HepG2 (cell line): ENCODE data around the gene RFTN1. TPM values are rescaled to one million over a fixed set of nuclear protein-coding genes. Genes with fewer than 3 reads are reported as not detected.

ENCODE experiments used
- ATAC-seq: fragments of 200-7000 bp; cut with Tn5 transposase; 3 replicates; pipeline ENCODE4 v1.9.1; 2020; ENCODE audit warnings: mild to moderate bottlenecking, moderate library complexity
- Bru-seq: library from RNA; stranded (reverse); fragments of 400-500 nt; gene quantifications from one replicate; lab custom pipeline; 2021; lab: Mats Ljungman, UMichigan
- BruChase-seq, 2 experiments: library from RNA; stranded (reverse); fragments of 400-500 nt; gene quantifications; one replicate each; lab custom pipeline; 2021; lab: Mats Ljungman, UMichigan
- BruUV-seq: library from RNA; stranded (reverse); fragments of 400-500 nt; replicated peaks from 2 replicates; lab custom pipeline; 2021; lab: Mats Ljungman, UMichigan
- CTCF ChIA-PET: fragments of 300-600 bp; formaldehyde crosslinking; extraction: SDS; loops from one replicate; lab custom pipeline; 2021; ENCODE audit warnings: low total read pairs, inconsistent platforms, low intra/inter-chr PET ratio; lab: Yijun Ruan, JAX
- POLR2A ChIA-PET: fragments of 350-600 bp; sonication (Branson Sonifier 250); formaldehyde crosslinking; loops from one replicate; lab custom pipeline; 2020; ENCODE audit warnings: antibody characterized with exemption, inconsistent platforms; lab: Yijun Ruan, JAX
- DNase-seq: peaks from one replicate; pipeline ENCODE4 v3.0.0-alpha.2; 2015; ENCODE audit warnings: low spot score
- FAIRE-seq: peaks from 3 replicates; lab custom pipeline; 2011; peaks lifted over from hg19 to GRCh38; lab: Jason Lieb, UNC
- H2AFZ ChIP-seq: one replicate; pipeline ENCODE4 v1.6.1; 2011; ENCODE audit warnings: low read length, inconsistent platforms
- H3K27ac ChIP-seq: fragments of 300-600 bp; 3 replicates; pipeline ENCODE4 v1.8.0; 2011; ENCODE audit warnings: mixed run types, mild to moderate bottlenecking, mixed read lengths, low read length, inconsistent platforms; ENCODE audit not compliant: insufficient read depth; ENCODE audit errors: extremely low read length
- H3K27me3 ChIP-seq, 2 experiments: fragments of 200-600 bp in 1 of 2; 2 replicates in 1 of 2; 3 replicates in 1 of 2; pipeline versions ENCODE4 v1.6.0 to v1.8.0; 2011; ENCODE audit warnings: low read length in 2 of 2, mild to moderate bottlenecking in 2 of 2, moderate library complexity in 2 of 2, inconsistent platforms in 1 of 2; ENCODE audit not compliant: insufficient read depth in 2 of 2, control insufficient read depth in 1 of 2
- H3K36me3 ChIP-seq, 2 experiments: fragments of 200-600 bp in 1 of 2; replicated peaks in 1 of 2; 2 replicates in 1 of 2; 3 replicates in 1 of 2; pipeline versions ENCODE4 v1.5.1 to v1.8.0; 2011; ENCODE audit warnings: low read length in 2 of 2, inconsistent platforms in 1 of 2; ENCODE audit not compliant: insufficient read depth in 2 of 2, control insufficient read depth in 1 of 2
- H3K4me1 ChIP-seq: 2 replicates; pipeline ENCODE4 v1.5.1; 2012; ENCODE audit warnings: low read length, inconsistent platforms; ENCODE audit not compliant: insufficient read depth
- H3K4me2 ChIP-seq: 2 replicates; pipeline ENCODE4 v1.6.0; 2011; ENCODE audit warnings: low read depth, low read length, inconsistent platforms
- H3K4me3 ChIP-seq, 3 experiments: fragments of 200-600 bp in 1 of 3; sonication (generic), shearing (Covaris generic) in 1 of 3; replicated peaks in 1 of 3; 2 replicates each; pipeline ENCODE4 v1.5.1; 2011 to 2016; ENCODE audit warnings: low read length in 3 of 3, inconsistent platforms in 2 of 3, low read depth in 2 of 3, mild to moderate bottlenecking in 2 of 3, control low read depth in 1 of 3, mixed read lengths in 1 of 3; ENCODE audit not compliant: insufficient read depth in 1 of 3
- H3K79me2 ChIP-seq: one replicate; pipeline ENCODE4 v1.6.1; 2011; ENCODE audit warnings: low read length, inconsistent platforms; ENCODE audit not compliant: insufficient read depth
- H3K9ac ChIP-seq: 2 replicates; pipeline ENCODE4 v1.6.0; 2011; ENCODE audit warnings: mild to moderate bottlenecking, low read depth, low read length, inconsistent platforms; ENCODE audit not compliant: insufficient read depth
- H3K9me3 ChIP-seq: 2 replicates; pipeline ENCODE4 v1.5.1; 2012; ENCODE audit warnings: mild to moderate bottlenecking, low read length
- H4K20me1 ChIP-seq: 2 replicates; pipeline ENCODE4 v1.6.0; 2011; ENCODE audit warnings: inconsistent platforms, mild to moderate bottlenecking, low read length, moderate library complexity; ENCODE audit not compliant: insufficient read depth
- EZH2 ChIP-seq: conservative IDR thresholded peaks from 2 replicates; pipeline ENCODE4 v1.6.1; 2012; ENCODE audit warnings: mild to moderate bottlenecking, low read depth, low read length, moderate library complexity
- MTF2 ChIP-seq: sonication (generic); formaldehyde crosslinking; IDR thresholded peaks from 2 replicates; pipeline ENCODE4 v1.5.0; 2020; ENCODE audit warnings: missing genetic modification reagents, borderline replicate concordance
- PHF20 ChIP-seq: sonication (generic); formaldehyde crosslinking; IDR thresholded peaks from 2 replicates; pipeline ENCODE4 v1.5.0; 2020; ENCODE audit warnings: mild to moderate bottlenecking, missing genetic modification reagents
- TFDP1 ChIP-seq: IDR thresholded peaks from 2 replicates; pipeline ENCODE4 v1.6.1; 2016; ENCODE audit warnings: missing compliant biosample characterization, missing genetic modification reagents, borderline replicate concordance
- ZBTB14 ChIP-seq: sonication (generic); formaldehyde crosslinking; IDR thresholded peaks from 2 replicates; pipeline ENCODE4 v1.4.0; 2020; ENCODE audit warnings: missing genetic modification reagents
- ZNF777 ChIP-seq: sonication (generic); formaldehyde crosslinking; IDR thresholded peaks from 2 replicates; pipeline ENCODE4 v1.4.0; 2020; ENCODE audit warnings: missing genetic modification reagents
- WGBS: methylation state at CpG from one replicate; pipeline ENCODE4 v1.1.6; 2017; ENCODE audit warnings: low lambda C conversion rate; 5-methylcytosine and 5-hydroxymethylcytosine counted together
- in situ Hi-C: cut with HindIII; loops from 2 replicates; pipeline ENCODE4 v1.10.0; 2017; ENCODE audit warnings: low pct_unique_long_range_greater_than_20kb; ENCODE audit not compliant: extremely low pct_ligation_motif_present
- intact Hi-C: fragments of 100-400 bp; cut with micrococcal nuclease; formaldehyde crosslinking; loops from one replicate; pipeline ENCODE4 v1.10.0; 2022; ENCODE audit not compliant: unreplicated experiment
- long read RNA-seq, 2 experiments: library from RNA in 1 of 2; library from polyadenylated mRNA in 1 of 2; stranded (forward) in 1 of 2; unstranded in 1 of 2; transcript quantifications; one replicate each; pipeline ENCODE4 v2.0.0, GENCODE V29; 2019 to 2022
- polyA minus RNA-seq, 3 experiments: library from RNA; depleted of rRNA, polyadenylated mRNA; stranded (reverse); fragments of >200 nt; gene quantifications; 2 replicates each; pipeline ENCODE4 v1.2.3, GENCODE V29; 2011; ENCODE audit warnings: low replicate concordance in 1 of 3
- polyA plus RNA-seq, 8 experiments: library from polyadenylated mRNA; depleted of rRNA in 3 of 8; stranded (reverse) in 7 of 8; unstranded in 1 of 8; fragments of >200 nt; fragmentation: Illumina TruSeq in 4 of 8; extraction: Trizol in 4 of 8; gene quantifications; 2 replicates each; pipeline versions ENCODE4 v1.2.1 to v1.2.3, GENCODE V29; 2011 to 2016; ENCODE audit warnings: low read depth in 4 of 8, missing spikeins in 1 of 8, mixed read lengths in 1 of 8; ENCODE audit not compliant: insufficient read depth in 1 of 8
- total RNA-seq, 5 experiments: library from RNA; depleted of rRNA; stranded (reverse); fragments of >200 nt; fragmentation: Illumina TruSeq; extraction: Trizol; gene quantifications; 2 replicates each; pipeline ENCODE4 v1.2.3, GENCODE V29; 2016; ENCODE audit warnings: low read depth in 1 of 5

The RFTN1 gene
- total RNA-seq (2016; rRNA removed; fragmentation: Illumina TruSeq; extraction: Trizol): not detected in 2 replicates
- total RNA-seq (2016; cell fraction: cytosol; rRNA removed; fragmentation: Illumina TruSeq; extraction: Trizol; ENCODE audit: low read depth): 0.40 TPM in 1 of 2 replicates, not detected in the other
- not detected in 2 replicates for total RNA-seq (2016; cell fraction: insoluble cytoplasmic fraction; rRNA removed; fragmentation: Illumina TruSeq; extraction: Trizol)
- not detected in 2 replicates for total RNA-seq (2016; cell fraction: membrane; rRNA removed; fragmentation: Illumina TruSeq; extraction: Trizol)
- total RNA-seq (2016; cell fraction: nucleus; rRNA removed; fragmentation: Illumina TruSeq; extraction: Trizol): not detected in 2 replicates
- 0.24 TPM in 1 of 2 replicates, not detected in the other for polyA plus RNA-seq (2011; rRNA removed)
- polyA plus RNA-seq (2011; cell fraction: cytosol; rRNA removed): 0.08 and 0.22 TPM in 2 replicates
- 0.23 and 0.29 TPM in 2 replicates for polyA plus RNA-seq (2011; cell fraction: nucleus; rRNA removed)
- polyA plus RNA-seq (2012): 0.30 and 0.35 TPM in 2 replicates
- not detected in 2 replicates for polyA plus RNA-seq (2016; cell fraction: cytosol; fragmentation: Illumina TruSeq; extraction: Trizol; ENCODE audit: low read depth)
- not detected in 2 replicates for polyA plus RNA-seq (2016; cell fraction: insoluble cytoplasmic fraction; fragmentation: Illumina TruSeq; extraction: Trizol; ENCODE audit: low read depth)
- not detected in 2 replicates for polyA plus RNA-seq (2016; cell fraction: membrane; fragmentation: Illumina TruSeq; extraction: Trizol; ENCODE audit: low read depth)
- polyA plus RNA-seq (2016; cell fraction: nucleus; fragmentation: Illumina TruSeq; extraction: Trizol; ENCODE audit: insufficient read depth, low read depth): not detected in 2 replicates
- 0.12 TPM in 1 of 2 replicates, not detected in the other for polyA minus RNA-seq (2011; rRNA and poly(A)+ RNA removed; ENCODE audit: low replicate concordance)
- polyA minus RNA-seq (2011; cell fraction: cytosol; rRNA and poly(A)+ RNA removed): not detected in 2 replicates
- polyA minus RNA-seq (2011; cell fraction: nucleus; rRNA and poly(A)+ RNA removed): not detected in 2 replicates
- percentile 16 among the genes with signal in this experiment for Bru-seq, nascent RNA
- BruChase-seq, experiment 1, labeled RNA remaining after a 6-hour chase: percentile 12 among the genes with signal in this experiment
- percentile 16 among the genes with signal in this experiment for BruChase-seq, experiment 2, labeled RNA remaining after a 2-hour chase
- long read RNA-seq, experiment 1: 0 reads
- long read RNA-seq, experiment 2: 0 reads

GRCh38 chr3:16513141-16514020 is at the start of gene RFTN1:
Gene RFTN1, minus strand, starts transcription at chr3:16513699. Its CDS starts 19,830 bp downstream, at chr3:16493869.
- Histone ChIP-seq H3K4me3 (peak within 1 kb of the TSS; percentile 16 to 65 (median 50); a peak in 3 of 6 replicates), H3K27me3 (peaks cover 3 to 56% of the 10 kb centered on the region in 2 experiments), H2AFZ (no peak within 1 kb of the TSS), H3K9me3 (no peaks in the 10 kb centered on the region), H4K20me1 (no peaks in the 10 kb centered on the region), H3K79me2 (no peaks in the 10 kb centered on the region), H3K4me2 (peak within 1 kb of the TSS; percentile 49), H3K36me3 (no peaks in the 10 kb centered on the region), H3K27ac (no peak within 1 kb of the TSS), H3K9ac (no peak within 1 kb of the TSS), H3K4me1 (0 out of 2 replicates have a peak, but pooled peaks cover 7% of the 10 kb centered on the region)
- FAIRE-seq: no peak
- ATAC-seq: peak; percentile 59
- peak; percentile 25; the same call in 1 of the 2 replicates for TF ChIP-seq ZBTB14 (CRISPR knock-in tag)
- TF ChIP-seq ZNF777: peak; percentile 61
- TF ChIP-seq MTF2 (CRISPR knock-in tag): peak; percentile 46; the same call in 1 of the 2 replicates
- TF ChIP-seq EZH2: 0 out of 2 replicates have a peak, but pooled peaks have one; percentile 15
- TF ChIP-seq PHF20 (CRISPR knock-in tag): no peak
- TF ChIP-seq TFDP1: no peak
- no TSS peak for BruUV-seq
- DNase-seq: no peak
- in situ Hi-C loops (loop anchor here (10.0 kb wide), 1 partner anchor 219 kb away; no protein-coding TSS in a partner anchor), intact Hi-C loops (no loop called here)
- CTCF ChIA-PET: no interaction called here
- POLR2A ChIA-PET: no interaction called here
- WGBS: 26% methylated on average over 8 of the region's 92 CpGs
